Uterus (tissue), 4 donors: ENCODE measurements around the gene MYBL2. TPM values are rescaled to one million over a fixed set of nuclear protein-coding genes. Genes with fewer than 3 reads are reported as not detected.

Source experiments
- DNase-seq, 2 donors: peaks; one replicate each; pipeline ENCODE4 v3.0.0-alpha.2; 2019 to 2020
- H3K27ac ChIP-seq, 2 donors: fragments of 200-600 bp; sonication (generic); 1 replicate in 1 of 2; 2 replicates in 1 of 2; pipeline ENCODE4 v1.5.1; 2016 to 2018
- H3K27me3 ChIP-seq, 2 donors: fragments of 200-600 bp; sonication (generic); one replicate each; pipeline ENCODE4 v1.5.1; 2018 to 2019; ENCODE audit warnings: control low read depth in 1 of 2
- H3K36me3 ChIP-seq, 2 donors: fragments of 200-600 bp; sonication (generic); one replicate each; pipeline ENCODE4 v1.5.1; 2019; ENCODE audit warnings: control low read depth in 1 of 2
- H3K4me1 ChIP-seq, 2 donors: fragments of 200-600 bp; sonication (generic); one replicate each; pipeline ENCODE4 v1.5.1; 2018 to 2019; ENCODE audit warnings: control low read depth in 1 of 2
- H3K4me3 ChIP-seq, 2 donors: fragments of 200-600 bp; sonication (generic); 1 replicate in 1 of 2; 2 replicates in 1 of 2; pipeline ENCODE4 v1.5.1; 2018 to 2019; ENCODE audit warnings: mild to moderate bottlenecking in 1 of 2
- H3K9me3 ChIP-seq, 2 donors: fragments of 200-600 bp; sonication (generic); one replicate each; pipeline ENCODE4 v1.5.1; 2019; ENCODE audit warnings: control low read depth in 1 of 2
- CTCF ChIP-seq, 4 experiments: fragments of 200-600 bp in 2 of 4; fragments of 450-650 bp in 2 of 4; sonication (generic) in 2 of 4; IDR thresholded peaks; one replicate each; pipeline ENCODE4 v1.5.1; 2016 to 2019; ENCODE audit warnings: antibody characterized with exemption in 4 of 4, mild to moderate bottlenecking in 2 of 4, moderate library complexity in 1 of 4
- POLR2A ChIP-seq, 2 donors: fragments of 450-650 bp; IDR thresholded peaks; one replicate each; pipeline ENCODE4 v1.6.1; 2016; ENCODE audit warnings: antibody characterized with exemption in 2 of 2, mild to moderate bottlenecking in 1 of 2, moderate library complexity in 1 of 2
- intact Hi-C: fragments of 100-400 bp; cut with DNase I; formaldehyde crosslinking; loops from one replicate; pipeline ENCODE4 v1.15.1; 2023; ENCODE audit warnings: low total_unique reads
- total RNA-seq, 4 donors: library from RNA; depleted of rRNA in 3 of 4; stranded (reverse); fragments of >200 nt in 3 of 4; gene quantifications; one replicate each; pipeline versions ENCODE4 v1.1.0 to v1.2.4, GENCODE V29; 2014 to 2023
- donor health status: DM: yes; HTN: yes; CAD: no.

The MYBL2 gene
- total RNA-seq, 4 donors from 2014 or later, result 0.29 to 5.2 TPM; not detected in 2

- Histone ChIP-seq H3K27me3 (no peaks in the 10 kb centered on the region), H3K4me1 (no peaks in the 10 kb centered on the region), H3K36me3 (no peaks in the 10 kb centered on the region), H3K9me3 (no peaks in the 10 kb centered on the region), H3K4me3 (no peak overlapping the region), H3K27ac (no peak overlapping the region)
- TF ChIP-seq POLR2A (IDR thresholded peaks at IDR 0.05) (no peak), CTCF (IDR thresholded peaks at IDR 0.05) (no peak)
- no peak for DNase-seq
- intact Hi-C loops, result no loop called here
Measured at GRCh38 chr20:43710370-43711044, 43.6 kb downstream of the MYBL2 start.

- intact Hi-C loops, result no loop called here
- Histone ChIP-seq H3K36me3 (no peaks in the 10 kb centered on the region), H3K27me3 (no peaks in the 10 kb centered on the region), H3K4me1 (no peaks in the 10 kb centered on the region), H3K27ac (no peak overlapping the region), H3K4me3 (no peak overlapping the region), H3K9me3 (no peaks in the 10 kb centered on the region)
- TF ChIP-seq CTCF (IDR thresholded peaks at IDR 0.05), result no peak
- no peak for TF ChIP-seq POLR2A (IDR thresholded peaks at IDR 0.05)
- DNase-seq, result no peak
Measured at GRCh38 chr20:43711098-43711654, 44.3 kb downstream of the MYBL2 start.

GRCh38 chr20:43715044-43715443, 48.1 kb downstream of the MYBL2 start:
- no peaks in the 10 kb centered on the region for H3K27me3 ChIP-seq
- no peaks in the 10 kb centered on the region for H3K4me1 ChIP-seq
- intact Hi-C loops, result no loop called here
- no peak overlapping the region for H3K4me3 ChIP-seq
- no peak for TF ChIP-seq CTCF (IDR thresholded peaks at IDR 0.05)
- TF ChIP-seq POLR2A (IDR thresholded peaks at IDR 0.05), result no peak
- no peak for DNase-seq
- no peaks in the 10 kb centered on the region for H3K9me3 ChIP-seq
- no peak overlapping the region for H3K27ac ChIP-seq
- no peaks in the 10 kb centered on the region for H3K36me3 ChIP-seq

- H3K36me3 ChIP-seq, result no peaks in the 10 kb centered on the region
- H3K9me3 ChIP-seq, result no peaks in the 10 kb centered on the region
- DNase-seq, result no peak
- TF ChIP-seq CTCF (IDR thresholded peaks at IDR 0.05) (no peak), POLR2A (IDR thresholded peaks at IDR 0.05) (no peak)
- H3K27me3 ChIP-seq, result no peaks in the 10 kb centered on the region
- H3K4me1 ChIP-seq, result no peaks in the 10 kb centered on the region
- no peak overlapping the region for H3K27ac ChIP-seq
- H3K4me3 ChIP-seq, result no peak overlapping the region
- intact Hi-C loops, result no loop called here
Measured at GRCh38 chr20:43715511-43715910, 48.6 kb downstream of the MYBL2 start.

GRCh38 chr20:43716123-43716522, 49.2 kb downstream of the MYBL2 start:
- TF ChIP-seq CTCF (IDR thresholded peaks at IDR 0.05), result no peak
- Histone ChIP-seq H3K27ac (no peak overlapping the region), H3K36me3 (no peaks in the 10 kb centered on the region), H3K4me1 (no peaks in the 10 kb centered on the region), H3K27me3 (no peaks in the 10 kb centered on the region), H3K4me3 (no peak overlapping the region), H3K9me3 (no peaks in the 10 kb centered on the region)
- intact Hi-C loops, result no loop called here
- no peak for DNase-seq
